DMS53 (cell line): ENCODE data around the gene CACNB2.

Experiments used
- DNase-seq: peaks from one replicate; lab custom pipeline; 2025; lab: John Stamatoyannopoulos, UW

CACNB2 gene

GRCh38 chr10:18140149-18140956 lies at the start of gene CACNB2:
Gene CACNB2 (plus strand): TSS chr10:18140424.
- DNase-seq = peak; percentile 89

- no peak for DNase-seq
Measured at GRCh38 chr10:18094332-18094731, 45.9 kb upstream of the CACNB2 start.

GRCh38 chr10:18094793-18095192 lies 45.4 kb upstream of the CACNB2 start:
- no peak for DNase-seq

- no peak for DNase-seq
Measured at GRCh38 chr10:18097524-18097923, 42.7 kb upstream of the CACNB2 start.

GRCh38 chr10:18098201-18098600 lies 42.0 kb upstream of the CACNB2 start:
- no peak for DNase-seq

GRCh38 chr10:18099415-18099814 lies 40.8 kb upstream of the CACNB2 start:
- DNase-seq = no peak

- no peak for DNase-seq
Measured at GRCh38 chr10:18100669-18101068, 39.6 kb upstream of the CACNB2 start.

GRCh38 chr10:18102404-18102803 lies 37.8 kb upstream of the CACNB2 start:
- DNase-seq = no peak

- DNase-seq = peak; percentile 83
Measured at GRCh38 chr10:18104223-18104872, 35.9 kb upstream of the CACNB2 start.

- DNase-seq = no peak
Measured at GRCh38 chr10:18109341-18109870, 30.8 kb upstream of the CACNB2 start.

GRCh38 chr10:18113881-18114280 lies 26.3 kb upstream of the CACNB2 start:
- DNase-seq = no peak

- DNase-seq = no peak
Measured at GRCh38 chr10:18117276-18117675, 22.9 kb upstream of the CACNB2 start.

- DNase-seq = no peak
Measured at GRCh38 chr10:18122753-18123152, 17.5 kb upstream of the CACNB2 start.

- no peak for DNase-seq
Measured at GRCh38 chr10:18133046-18133445, 7.2 kb upstream of the CACNB2 start.

- DNase-seq = no peak
Measured at GRCh38 chr10:18134509-18134908, 5.7 kb upstream of the CACNB2 start.

- no peak for DNase-seq
Measured at GRCh38 chr10:18134921-18135320, 5.3 kb upstream of the CACNB2 start.

- no peak for DNase-seq
Measured at GRCh38 chr10:18136073-18136791, 4.0 kb upstream of the CACNB2 start.

- DNase-seq = no peak
Measured at GRCh38 chr10:18137111-18137510, 3.1 kb upstream of the CACNB2 start.

GRCh38 chr10:18140957-18141845 lies 977 bp downstream of the CACNB2 start:
- peak; percentile 77 for DNase-seq

- DNase-seq = peak; percentile 28
Measured at GRCh38 chr10:18142151-18142550, 1.9 kb downstream of the CACNB2 start.

GRCh38 chr10:18144396-18144795 lies 4.2 kb downstream of the CACNB2 start:
- peak; percentile 52 for DNase-seq

GRCh38 chr10:18144928-18145327 lies 4.7 kb downstream of the CACNB2 start:
- DNase-seq = peak; percentile 99
